Endothelial cell of umbilical vein (primary cell): ENCODE data around the gene ST3GAL5. TPM values are rescaled to one million over a fixed set of nuclear protein-coding genes. Genes with fewer than 3 reads are reported as not detected.

Experiments used
- BruUV-seq: library from RNA; stranded (reverse); fragments of 400-500 nt; replicated peaks from 2 replicates; lab custom pipeline; 2021; lab: Mats Ljungman, UMichigan
- CTCF ChIA-PET: fragments of 300-600, 350-600 bp; sonication (Branson Sonifier 250); formaldehyde crosslinking; loops from one replicate; lab custom pipeline; 2021; ENCODE audit warnings: antibody characterized with exemption, inconsistent platforms; lab: Charles Lee
- POLR2A ChIA-PET: fragments of 300-600, 350-600 bp; sonication (Branson Sonifier 250); formaldehyde crosslinking; loops from one replicate; lab custom pipeline; 2021; ENCODE audit warnings: antibody characterized with exemption, inconsistent platforms; lab: Charles Lee
- DNase-seq: peaks from one replicate; pipeline ENCODE4 v3.0.0-alpha.2; 2011; ENCODE audit warnings: low read depth, low spot score
- FAIRE-seq: peaks from 2 replicates; lab custom pipeline; 2011; peaks lifted over from hg19 to GRCh38; lab: Jason Lieb, UNC
- H2AFZ ChIP-seq: 2 replicates; pipeline ENCODE4 v1.6.0; 2012; ENCODE audit warnings: low read depth, low read length, control low read depth, inconsistent platforms
- H3K27ac ChIP-seq: 2 replicates; pipeline ENCODE4 v1.5.1; 2011; ENCODE audit warnings: low read depth, mild to moderate bottlenecking, control low read depth, low read length, moderate library complexity; ENCODE audit not compliant: insufficient read depth
- H3K27me3 ChIP-seq, 2 experiments: 2 replicates each; pipeline versions ENCODE4 v1.6.0 to v1.6.1; 2011; ENCODE audit warnings: low read length in 2 of 2, mixed read lengths in 1 of 2; ENCODE audit not compliant: control insufficient read depth in 2 of 2, insufficient read depth in 2 of 2
- H3K36me3 ChIP-seq, 2 experiments: 2 replicates in 1 of 2; 3 replicates in 1 of 2; pipeline ENCODE4 v1.5.1; 2011; ENCODE audit warnings: low read length in 2 of 2, mild to moderate bottlenecking in 1 of 2, moderate library complexity in 1 of 2; ENCODE audit not compliant: control insufficient read depth in 2 of 2, insufficient read depth in 2 of 2; ENCODE audit errors: extremely low read depth in 1 of 2
- H3K4me1 ChIP-seq: 3 replicates; pipeline ENCODE4 v1.5.1; 2011; ENCODE audit warnings: mild to moderate bottlenecking, low read length; ENCODE audit not compliant: control insufficient read depth, insufficient read depth; ENCODE audit errors: extremely low read depth
- H3K4me2 ChIP-seq: 2 replicates; pipeline ENCODE4 v1.6.1; 2011; ENCODE audit warnings: low read length, control low read depth, mixed read lengths; ENCODE audit not compliant: insufficient read depth
- H3K4me3 ChIP-seq, 3 experiments: fragments of 200-600 bp in 1 of 3; sonication (generic), shearing (Covaris generic) in 1 of 3; replicated peaks in 1 of 3; 2 replicates each; pipeline ENCODE4 v1.5.1; 2011 to 2016; ENCODE audit warnings: control low read depth in 3 of 3, low read length in 3 of 3, mild to moderate bottlenecking in 2 of 3, inconsistent platforms in 1 of 3, low read depth in 1 of 3, moderate library complexity in 1 of 3; ENCODE audit not compliant: insufficient read depth in 1 of 3
- H3K79me2 ChIP-seq: 2 replicates; pipeline ENCODE4 v1.6.0; 2012; ENCODE audit warnings: low read length, inconsistent platforms; ENCODE audit not compliant: control insufficient read depth, insufficient read depth
- H3K9ac ChIP-seq: replicated peaks from 2 replicates; pipeline ENCODE3; 2011; ENCODE audit warnings: low read length, control low read depth; ENCODE audit not compliant: insufficient read depth; ENCODE audit errors: extremely low read depth
- H3K9me1 ChIP-seq: replicated peaks from 3 replicates; pipeline ENCODE4 v1.6.0; 2011; ENCODE audit warnings: mild to moderate bottlenecking, low read length; ENCODE audit not compliant: control insufficient read depth, insufficient read depth; ENCODE audit errors: extremely low read depth
- H3K9me3 ChIP-seq: replicated peaks from 2 replicates; pipeline ENCODE4 v1.5.1; 2012; ENCODE audit warnings: low read length, inconsistent platforms; ENCODE audit not compliant: control insufficient read depth, insufficient read depth
- H4K20me1 ChIP-seq: replicated peaks from 2 replicates; pipeline ENCODE3; 2011; ENCODE audit warnings: mild to moderate bottlenecking, low read length; ENCODE audit not compliant: control insufficient read depth, insufficient read depth; ENCODE audit errors: extremely low read depth
- CTCF ChIP-seq, 2 donors: IDR thresholded peaks; 1 replicate in 1 of 2; 2 replicates in 1 of 2; pipeline ENCODE4 v1.5.1; 2011; ENCODE audit warnings: low read length in 2 of 2, mild to moderate bottlenecking in 2 of 2, moderate library complexity in 2 of 2, control low read depth in 1 of 2, inconsistent platforms in 1 of 2, low read depth in 1 of 2; ENCODE audit not compliant: insufficient read depth in 1 of 2; ENCODE audit errors: extremely low read depth in 1 of 2
- EZH2 ChIP-seq: IDR thresholded peaks from 2 replicates; pipeline ENCODE4 v1.6.1; 2012; ENCODE audit warnings: borderline replicate concordance, low read depth, mild to moderate bottlenecking, moderate library complexity, low read length, inconsistent platforms; ENCODE audit not compliant: severe bottlenecking
- FOS ChIP-seq: IDR thresholded peaks from 2 replicates; pipeline ENCODE4 v1.6.1; 2011; ENCODE audit warnings: mild to moderate bottlenecking, low read length, moderate library complexity, borderline replicate concordance; ENCODE audit not compliant: insufficient read depth
- GATA2 ChIP-seq: IDR thresholded peaks from 2 replicates; pipeline ENCODE4 v1.7.0; 2011; ENCODE audit warnings: low read depth, mild to moderate bottlenecking, moderate library complexity, mixed read lengths, low read length; ENCODE audit not compliant: insufficient read length, insufficient read depth
- JUN ChIP-seq: IDR thresholded peaks from 2 replicates; pipeline ENCODE4 v1.6.1; 2011; ENCODE audit warnings: borderline replicate concordance, low read depth; ENCODE audit not compliant: insufficient read length, insufficient read depth
- MYC ChIP-seq: IDR thresholded peaks from one replicate; pipeline ENCODE4 v1.6.1; 2011; ENCODE audit warnings: mild to moderate bottlenecking, low read depth, low read length
- POLR2A ChIP-seq: IDR thresholded peaks from 2 replicates; pipeline ENCODE4 v1.6.1; 2012; ENCODE audit warnings: low read depth, mild to moderate bottlenecking, control low read depth, low read length
- POLR2AphosphoS5 ChIP-seq: IDR thresholded peaks from 2 replicates; pipeline ENCODE4 v1.6.1; 2012; ENCODE audit warnings: low read depth, mild to moderate bottlenecking, control low read depth, low read length, moderate library complexity; ENCODE audit not compliant: insufficient read depth
- dilution Hi-C: fragments of 300-500 bp; cut with MboI; formaldehyde crosslinking; loops from one replicate; pipeline ENCODE4 v1.15.0; 2019; ENCODE audit warnings: low sequenced_read_pairs; ENCODE audit not compliant: extremely low pct_ligation_motif_present
- intact Hi-C: fragments of 100-400 bp; cut with micrococcal nuclease; formaldehyde crosslinking; loops from one replicate; pipeline ENCODE4 v1.10.0; 2022
- polyA plus RNA-seq, 4 experiments: library from polyadenylated mRNA; depleted of rRNA in 3 of 4; stranded (reverse) in 3 of 4; unstranded in 1 of 4; fragments of >200 nt; gene quantifications; 2 replicates each; pipeline versions ENCODE4 v1.2.1 to v1.2.3, GENCODE V29; 2011 to 2012; ENCODE audit warnings: missing spikeins in 1 of 4
- total RNA-seq: library from RNA; stranded (reverse); gene quantifications from 2 replicates; pipeline ENCODE4 v1.2.3, GENCODE V29; 2021
- TF ChIP-seq, protein P1 (sequence below): IDR thresholded peaks from 2 replicates; pipeline ENCODE4 v1.6.1; 2011; ENCODE audit not compliant: insufficient read depth, insufficient read length

The ST3GAL5 gene
- total and polyA plus RNA-seq, 2 donors (not counting 3 experiments of a cell fraction or from before 2014, with no cell fraction given) = 9.5 to 16.0 TPM

DNA sequence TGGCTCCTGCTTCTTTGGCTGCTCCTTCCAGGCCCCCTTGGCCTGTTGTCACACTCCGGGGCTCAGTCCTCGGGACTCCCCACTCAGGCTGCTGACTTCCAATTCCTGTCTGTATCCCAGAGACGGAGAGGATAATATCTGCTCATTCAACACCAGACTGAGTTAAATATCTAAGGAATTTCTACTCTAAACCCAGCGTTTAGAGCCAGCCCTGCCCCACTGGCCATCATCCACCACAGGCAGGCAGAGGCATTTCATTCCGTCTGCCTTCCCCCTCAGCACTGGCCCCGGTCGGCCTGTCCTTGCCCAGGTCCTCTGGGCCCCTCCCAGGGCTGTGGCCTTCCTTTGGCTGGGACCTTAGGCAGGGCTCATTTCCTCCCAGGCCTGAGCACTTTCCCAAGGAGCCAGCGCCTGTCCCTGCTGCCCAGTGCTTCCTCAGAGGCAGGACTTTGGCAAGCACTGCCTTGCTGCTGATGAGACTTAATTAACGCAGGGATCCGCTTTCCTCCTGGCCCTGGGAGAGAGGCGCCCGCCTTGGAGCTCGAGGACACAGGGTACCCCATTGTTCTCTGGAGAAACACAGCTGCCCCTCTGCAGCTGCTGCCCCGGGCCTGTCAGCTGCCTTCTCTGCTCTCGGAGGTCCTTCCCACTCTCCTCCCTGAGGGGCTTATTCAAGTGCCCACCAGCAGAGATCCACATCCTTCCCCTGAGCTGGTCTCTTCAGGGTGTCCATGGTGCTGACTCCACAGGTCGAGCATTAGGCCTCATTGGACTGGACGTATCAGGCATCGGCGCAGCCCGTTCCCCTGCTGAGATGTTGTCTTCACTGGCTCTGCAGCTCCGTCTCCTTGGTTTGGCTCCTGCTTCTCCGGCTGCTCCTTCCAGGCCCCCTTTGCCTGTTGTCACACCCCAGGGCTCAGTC lies 92.2 kb downstream of the ST3GAL5 start:
- H4K20me1 ChIP-seq = no peaks in the 10 kb centered on the region
- H3K79me2 ChIP-seq = no peaks in the 10 kb centered on the region
- intact Hi-C loops (no loop called here), dilution Hi-C loops (no loop called here)
- H3K27ac ChIP-seq = no peak overlapping the region
- peak; percentile 47 for FAIRE-seq
- peak; percentile 21 for DNase-seq
- H3K9ac ChIP-seq = no peak overlapping the region
- H3K4me2 ChIP-seq = no peak overlapping the region
- H3K4me1 ChIP-seq = peaks cover 25% of the 10 kb centered on the region
- TF ChIP-seq, protein P1, sequence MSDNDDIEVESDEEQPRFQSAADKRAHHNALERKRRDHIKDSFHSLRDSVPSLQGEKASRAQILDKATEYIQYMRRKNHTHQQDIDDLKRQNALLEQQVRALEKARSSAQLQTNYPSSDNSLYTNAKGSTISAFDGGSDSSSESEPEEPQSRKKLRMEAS = no peak
- TF ChIP-seq FOS (no peak), POLR2A (no peak), POLR2AphosphoS5 (no peak), GATA2 (no peak), CTCF (IDR thresholded peaks at IDR 0.05; ENCODE audit: extremely low read depth in 1 of 2, insufficient read depth in 1 of 2, low read depth in 1 of 2, low read length in 2 of 2) (no peak), JUN (no peak), MYC (no peak), EZH2 (no peak)
- H3K27me3 ChIP-seq = no peaks in the 10 kb centered on the region
- ChIA-PET CTCF (interaction anchor here (0.8 to 2.3 kb wide), 9 partner anchors 18 to 283 kb away, joined by 3 to 126 read pairs (median 9); partner anchors contain the start of gene ATOH8), POLR2A (no interaction called here)
- no peak overlapping the region for H3K4me3 ChIP-seq
- H3K36me3 ChIP-seq = no peaks in the 10 kb centered on the region
- H3K9me1 ChIP-seq = no peaks in the 10 kb centered on the region
- peak overlapping the region; percentile 2 for H2AFZ ChIP-seq
- no peaks in the 10 kb centered on the region for H3K9me3 ChIP-seq
- no TSS peak for BruUV-seq
